HepG2 (cell line): Measurements from ENCODE around the gene HES7. TPM values are rescaled to one million over a fixed set of nuclear protein-coding genes. Genes with fewer than 3 reads are reported as not detected.
A peak's percentile ranks its signal among the peaks of the same experiment; 100 is the strongest.

Source experiments
- AGO1 ChIP-seq: fragments of 200-400 bp; formaldehyde crosslinking; IDR thresholded peaks from 2 replicates; pipeline ENCODE4 v1.6.1; 2017; ENCODE audit warnings: mild to moderate bottlenecking, low read depth, low read length, moderate library complexity; ENCODE audit not compliant: poor library complexity, severe bottlenecking
- ETV5 ChIP-seq: IDR thresholded peaks from 2 replicates; pipeline ENCODE4 v1.6.1; 2018; ENCODE audit warnings: missing biosample characterization, missing genetic modification reagents, inconsistent platforms, borderline replicate concordance
- GABPB1 ChIP-seq: IDR thresholded peaks from 2 replicates; pipeline ENCODE4 v1.6.1; 2016; ENCODE audit warnings: mild to moderate bottlenecking, missing genetic modification reagents, moderate library complexity, missing compliant biosample characterization
- MTA1 ChIP-seq: sonication (generic); formaldehyde crosslinking; IDR thresholded peaks from 2 replicates; pipeline ENCODE4 v1.4.0; 2020; ENCODE audit warnings: missing genetic modification reagents, mild to moderate bottlenecking, borderline replicate concordance
- ZC3H4 ChIP-seq: sonication (generic); formaldehyde crosslinking; IDR thresholded peaks from 2 replicates; pipeline ENCODE4 v1.4.0; 2020; ENCODE audit warnings: missing genetic modification reagents, borderline replicate concordance
- ZNF530 ChIP-seq: sonication (generic); formaldehyde crosslinking; IDR thresholded peaks from 2 replicates; pipeline ENCODE4 v1.5.0; 2020; ENCODE audit warnings: low read depth, mild to moderate bottlenecking, missing genetic modification reagents
- polyA plus RNA-seq, 8 experiments: library from polyadenylated mRNA; depleted of rRNA in 3 of 8; stranded (reverse) in 7 of 8; unstranded in 1 of 8; fragments of >200 nt; fragmentation: Illumina TruSeq in 4 of 8; extraction: Trizol in 4 of 8; gene quantifications; 2 replicates each; pipeline versions ENCODE4 v1.2.1 to v1.2.3, GENCODE V29; 2011 to 2016; ENCODE audit warnings: low read depth in 4 of 8, missing spikeins in 1 of 8, mixed read lengths in 1 of 8; ENCODE audit not compliant: insufficient read depth in 1 of 8
- total RNA-seq, 5 experiments: library from RNA; depleted of rRNA; stranded (reverse); fragments of >200 nt; fragmentation: Illumina TruSeq; extraction: Trizol; gene quantifications; 2 replicates each; pipeline ENCODE4 v1.2.3, GENCODE V29; 2016; ENCODE audit warnings: low read depth in 1 of 5
- TF ChIP-seq, protein P1 (sequence below): sonication (generic); formaldehyde crosslinking; IDR thresholded peaks from 2 replicates; pipeline ENCODE4 v1.4.0; 2020; ENCODE audit warnings: missing genetic modification reagents
- TF ChIP-seq, protein P2 (sequence below): sonication (generic); formaldehyde crosslinking; IDR thresholded peaks from 2 replicates; pipeline ENCODE4 v1.9.0; 2022; ENCODE audit warnings: missing genetic modification reagents, mild to moderate bottlenecking, borderline replicate concordance
- TF ChIP-seq, protein P3 (sequence below): sonication (generic); formaldehyde crosslinking; IDR thresholded peaks from 2 replicates; pipeline ENCODE4 v1.5.0; 2020; ENCODE audit warnings: mild to moderate bottlenecking, missing genetic modification reagents, moderate library complexity
- TF ChIP-seq, protein P4 (sequence below): sonication (generic); formaldehyde crosslinking; IDR thresholded peaks from 2 replicates; pipeline ENCODE4 v1.4.0; 2020; ENCODE audit warnings: mild to moderate bottlenecking, missing genetic modification reagents
- TF ChIP-seq, protein P5 (sequence below): sonication (generic); formaldehyde crosslinking; IDR thresholded peaks from 2 replicates; pipeline ENCODE4 v1.4.0; 2020; ENCODE audit warnings: missing genetic modification reagents

Gene HES7
- total and polyA plus RNA-seq, 2 of the 13 experiments (the other 11 are each of a cell fraction or from before 2014, with no cell fraction given) = not detected

DNA sequence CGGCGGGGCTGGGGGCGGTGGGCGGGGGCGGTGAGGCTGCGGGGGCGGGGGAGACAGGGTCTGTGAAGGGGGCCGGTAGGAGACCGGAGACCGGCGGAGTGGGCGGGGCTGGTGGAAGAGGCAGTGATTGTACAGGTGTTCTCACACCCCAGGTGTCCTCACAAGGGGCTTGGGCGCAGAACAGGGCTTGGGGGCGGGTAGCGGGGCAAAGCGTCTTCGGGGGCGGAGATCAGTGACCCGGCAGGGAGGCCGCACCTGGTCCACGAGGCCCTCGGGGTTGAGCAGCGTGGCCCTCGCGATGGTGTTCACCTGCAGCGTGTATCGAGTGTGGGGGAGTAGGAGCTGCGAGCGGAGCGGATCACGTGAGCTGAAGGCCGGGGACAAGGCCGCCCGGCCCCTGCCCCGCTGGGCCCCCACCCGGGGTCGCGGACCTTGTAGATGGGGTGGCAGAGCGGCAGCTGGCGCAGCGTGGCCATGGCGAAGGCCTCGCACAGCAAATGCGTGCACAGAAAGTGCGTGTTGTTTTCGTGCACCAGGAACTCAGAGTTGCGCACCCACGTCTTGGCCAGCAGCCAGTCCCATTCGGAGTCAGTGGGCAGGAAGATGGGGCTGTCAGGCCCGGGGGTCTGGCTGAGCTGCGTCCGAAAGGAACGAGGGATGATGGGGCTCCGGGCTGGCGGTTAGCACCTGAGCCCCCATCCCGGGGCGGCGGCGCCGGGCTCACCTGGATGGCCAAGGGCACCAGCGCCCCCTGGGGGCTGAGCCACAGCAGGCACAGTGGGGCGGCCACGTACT lies 14.0 kb downstream of the HES7 start (continued):
- TF ChIP-seq, protein P1, sequence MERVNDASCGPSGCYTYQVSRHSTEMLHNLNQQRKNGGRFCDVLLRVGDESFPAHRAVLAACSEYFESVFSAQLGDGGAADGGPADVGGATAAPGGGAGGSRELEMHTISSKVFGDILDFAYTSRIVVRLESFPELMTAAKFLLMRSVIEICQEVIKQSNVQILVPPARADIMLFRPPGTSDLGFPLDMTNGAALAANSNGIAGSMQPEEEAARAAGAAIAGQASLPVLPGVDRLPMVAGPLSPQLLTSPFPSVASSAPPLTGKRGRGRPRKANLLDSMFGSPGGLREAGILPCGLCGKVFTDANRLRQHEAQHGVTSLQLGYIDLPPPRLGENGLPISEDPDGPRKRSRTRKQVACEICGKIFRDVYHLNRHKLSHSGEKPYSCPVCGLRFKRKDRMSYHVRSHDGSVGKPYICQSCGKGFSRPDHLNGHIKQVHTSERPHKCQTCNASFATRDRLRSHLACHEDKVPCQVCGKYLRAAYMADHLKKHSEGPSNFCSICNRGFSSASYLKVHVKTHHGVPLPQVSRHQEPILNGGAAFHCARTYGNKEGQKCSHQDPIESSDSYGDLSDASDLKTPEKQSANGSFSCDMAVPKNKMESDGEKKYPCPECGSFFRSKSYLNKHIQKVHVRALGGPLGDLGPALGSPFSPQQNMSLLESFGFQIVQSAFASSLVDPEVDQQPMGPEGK (CRISPR knock-in tag) = peak; percentile 84
- TF ChIP-seq, protein P2, sequence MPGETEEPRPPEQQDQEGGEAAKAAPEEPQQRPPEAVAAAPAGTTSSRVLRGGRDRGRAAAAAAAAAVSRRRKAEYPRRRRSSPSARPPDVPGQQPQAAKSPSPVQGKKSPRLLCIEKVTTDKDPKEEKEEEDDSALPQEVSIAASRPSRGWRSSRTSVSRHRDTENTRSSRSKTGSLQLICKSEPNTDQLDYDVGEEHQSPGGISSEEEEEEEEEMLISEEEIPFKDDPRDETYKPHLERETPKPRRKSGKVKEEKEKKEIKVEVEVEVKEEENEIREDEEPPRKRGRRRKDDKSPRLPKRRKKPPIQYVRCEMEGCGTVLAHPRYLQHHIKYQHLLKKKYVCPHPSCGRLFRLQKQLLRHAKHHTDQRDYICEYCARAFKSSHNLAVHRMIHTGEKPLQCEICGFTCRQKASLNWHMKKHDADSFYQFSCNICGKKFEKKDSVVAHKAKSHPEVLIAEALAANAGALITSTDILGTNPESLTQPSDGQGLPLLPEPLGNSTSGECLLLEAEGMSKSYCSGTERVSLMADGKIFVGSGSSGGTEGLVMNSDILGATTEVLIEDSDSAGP (CRISPR knock-in tag) = peak; percentile 21; the same call in 1 of the 2 replicates
- TF ChIP-seq, protein P3, sequence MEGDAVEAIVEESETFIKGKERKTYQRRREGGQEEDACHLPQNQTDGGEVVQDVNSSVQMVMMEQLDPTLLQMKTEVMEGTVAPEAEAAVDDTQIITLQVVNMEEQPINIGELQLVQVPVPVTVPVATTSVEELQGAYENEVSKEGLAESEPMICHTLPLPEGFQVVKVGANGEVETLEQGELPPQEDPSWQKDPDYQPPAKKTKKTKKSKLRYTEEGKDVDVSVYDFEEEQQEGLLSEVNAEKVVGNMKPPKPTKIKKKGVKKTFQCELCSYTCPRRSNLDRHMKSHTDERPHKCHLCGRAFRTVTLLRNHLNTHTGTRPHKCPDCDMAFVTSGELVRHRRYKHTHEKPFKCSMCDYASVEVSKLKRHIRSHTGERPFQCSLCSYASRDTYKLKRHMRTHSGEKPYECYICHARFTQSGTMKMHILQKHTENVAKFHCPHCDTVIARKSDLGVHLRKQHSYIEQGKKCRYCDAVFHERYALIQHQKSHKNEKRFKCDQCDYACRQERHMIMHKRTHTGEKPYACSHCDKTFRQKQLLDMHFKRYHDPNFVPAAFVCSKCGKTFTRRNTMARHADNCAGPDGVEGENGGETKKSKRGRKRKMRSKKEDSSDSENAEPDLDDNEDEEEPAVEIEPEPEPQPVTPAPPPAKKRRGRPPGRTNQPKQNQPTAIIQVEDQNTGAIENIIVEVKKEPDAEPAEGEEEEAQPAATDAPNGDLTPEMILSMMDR (CRISPR knock-in tag) = peak; percentile 90
- TF ChIP-seq AGO1 (peak; percentile 41), MTA1 (0 out of 2 replicates have a peak, but pooled peaks have one; percentile 13), ETV5 (CRISPR knock-in tag) (no peak), ZC3H4 (CRISPR knock-in tag) (no peak), ZNF530 (CRISPR knock-in tag) (no peak), GABPB1 (CRISPR knock-in tag) (peak; percentile 49; the same call in 1 of the 2 replicates)
- TF ChIP-seq, protein P4, sequence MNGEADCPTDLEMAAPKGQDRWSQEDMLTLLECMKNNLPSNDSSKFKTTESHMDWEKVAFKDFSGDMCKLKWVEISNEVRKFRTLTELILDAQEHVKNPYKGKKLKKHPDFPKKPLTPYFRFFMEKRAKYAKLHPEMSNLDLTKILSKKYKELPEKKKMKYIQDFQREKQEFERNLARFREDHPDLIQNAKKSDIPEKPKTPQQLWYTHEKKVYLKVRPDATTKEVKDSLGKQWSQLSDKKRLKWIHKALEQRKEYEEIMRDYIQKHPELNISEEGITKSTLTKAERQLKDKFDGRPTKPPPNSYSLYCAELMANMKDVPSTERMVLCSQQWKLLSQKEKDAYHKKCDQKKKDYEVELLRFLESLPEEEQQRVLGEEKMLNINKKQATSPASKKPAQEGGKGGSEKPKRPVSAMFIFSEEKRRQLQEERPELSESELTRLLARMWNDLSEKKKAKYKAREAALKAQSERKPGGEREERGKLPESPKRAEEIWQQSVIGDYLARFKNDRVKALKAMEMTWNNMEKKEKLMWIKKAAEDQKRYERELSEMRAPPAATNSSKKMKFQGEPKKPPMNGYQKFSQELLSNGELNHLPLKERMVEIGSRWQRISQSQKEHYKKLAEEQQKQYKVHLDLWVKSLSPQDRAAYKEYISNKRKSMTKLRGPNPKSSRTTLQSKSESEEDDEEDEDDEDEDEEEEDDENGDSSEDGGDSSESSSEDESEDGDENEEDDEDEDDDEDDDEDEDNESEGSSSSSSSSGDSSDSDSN = peak; percentile 29; the same call in 1 of the 2 replicates
- TF ChIP-seq, protein P5, sequence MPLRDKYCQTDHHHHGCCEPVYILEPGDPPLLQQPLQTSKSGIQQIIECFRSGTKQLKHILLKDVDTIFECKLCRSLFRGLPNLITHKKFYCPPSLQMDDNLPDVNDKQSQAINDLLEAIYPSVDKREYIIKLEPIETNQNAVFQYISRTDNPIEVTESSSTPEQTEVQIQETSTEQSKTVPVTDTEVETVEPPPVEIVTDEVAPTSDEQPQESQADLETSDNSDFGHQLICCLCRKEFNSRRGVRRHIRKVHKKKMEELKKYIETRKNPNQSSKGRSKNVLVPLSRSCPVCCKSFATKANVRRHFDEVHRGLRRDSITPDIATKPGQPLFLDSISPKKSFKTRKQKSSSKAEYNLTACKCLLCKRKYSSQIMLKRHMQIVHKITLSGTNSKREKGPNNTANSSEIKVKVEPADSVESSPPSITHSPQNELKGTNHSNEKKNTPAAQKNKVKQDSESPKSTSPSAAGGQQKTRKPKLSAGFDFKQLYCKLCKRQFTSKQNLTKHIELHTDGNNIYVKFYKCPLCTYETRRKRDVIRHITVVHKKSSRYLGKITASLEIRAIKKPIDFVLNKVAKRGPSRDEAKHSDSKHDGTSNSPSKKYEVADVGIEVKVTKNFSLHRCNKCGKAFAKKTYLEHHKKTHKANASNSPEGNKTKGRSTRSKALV (CRISPR knock-in tag) = no peak
